SK-N-SH treated with all-trans-retinoic acid at 6 μM for 48 hours (cell line): ENCODE measurements around the gene BAK1.

Experiments used
- BACH2 ChIP-seq: fragments of 250-450 bp; sonication (Bioruptor Pico); IDR thresholded peaks from 2 replicates; pipeline ENCODE4 v1.9.0; 2021; ENCODE audit warnings: mild to moderate bottlenecking, borderline replicate concordance
- ISL1 ChIP-seq: fragments of 250-450 bp; sonication (Bioruptor Pico); IDR thresholded peaks from 2 replicates; pipeline ENCODE4 v2.1.2; 2022; ENCODE audit warnings: mild to moderate bottlenecking, moderate library complexity
- SNAI2 ChIP-seq: fragments of 250-450 bp; sonication (Bioruptor Pico); IDR thresholded peaks from 2 replicates; pipeline ENCODE4 v1.5.0; 2020; ENCODE audit warnings: mild to moderate bottlenecking, moderate library complexity
- ZFP3 ChIP-seq: fragments of 250-450 bp; sonication (Bioruptor Pico); IDR thresholded peaks from 2 replicates; pipeline ENCODE4 v1.5.0; 2020; ENCODE audit warnings: mild to moderate bottlenecking, moderate library complexity
- ZFP30 ChIP-seq: fragments of 450-650 bp; formaldehyde crosslinking; IDR thresholded peaks from 2 replicates; pipeline ENCODE4 v1.5.0; 2022; ENCODE audit warnings: mild to moderate bottlenecking, moderate library complexity
- TF ChIP-seq, protein P1 (sequence below): fragments of 250-450 bp; sonication (Bioruptor Pico); IDR thresholded peaks from 2 replicates; pipeline ENCODE4 v1.8.0; 2020; ENCODE audit warnings: mild to moderate bottlenecking, moderate library complexity, borderline replicate concordance
- TF ChIP-seq, protein P2 (sequence below): fragments of 250-450 bp; sonication (Bioruptor Pico); IDR thresholded peaks from 2 replicates; pipeline ENCODE4 v1.5.0; 2020; ENCODE audit warnings: mild to moderate bottlenecking, moderate library complexity
- TF ChIP-seq, protein P3 (sequence below): fragments of 250-450 bp; sonication (Bioruptor Pico); IDR thresholded peaks from 2 replicates; pipeline ENCODE4 v1.5.1; 2020; ENCODE audit warnings: low read depth, mild to moderate bottlenecking, moderate library complexity

- TF ChIP-seq, protein P1, sequence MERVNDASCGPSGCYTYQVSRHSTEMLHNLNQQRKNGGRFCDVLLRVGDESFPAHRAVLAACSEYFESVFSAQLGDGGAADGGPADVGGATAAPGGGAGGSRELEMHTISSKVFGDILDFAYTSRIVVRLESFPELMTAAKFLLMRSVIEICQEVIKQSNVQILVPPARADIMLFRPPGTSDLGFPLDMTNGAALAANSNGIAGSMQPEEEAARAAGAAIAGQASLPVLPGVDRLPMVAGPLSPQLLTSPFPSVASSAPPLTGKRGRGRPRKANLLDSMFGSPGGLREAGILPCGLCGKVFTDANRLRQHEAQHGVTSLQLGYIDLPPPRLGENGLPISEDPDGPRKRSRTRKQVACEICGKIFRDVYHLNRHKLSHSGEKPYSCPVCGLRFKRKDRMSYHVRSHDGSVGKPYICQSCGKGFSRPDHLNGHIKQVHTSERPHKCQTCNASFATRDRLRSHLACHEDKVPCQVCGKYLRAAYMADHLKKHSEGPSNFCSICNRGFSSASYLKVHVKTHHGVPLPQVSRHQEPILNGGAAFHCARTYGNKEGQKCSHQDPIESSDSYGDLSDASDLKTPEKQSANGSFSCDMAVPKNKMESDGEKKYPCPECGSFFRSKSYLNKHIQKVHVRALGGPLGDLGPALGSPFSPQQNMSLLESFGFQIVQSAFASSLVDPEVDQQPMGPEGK (CRISPR knock-in tag), result no peak
- TF ChIP-seq ISL1 (CRISPR knock-in tag) (no peak), SNAI2 (CRISPR knock-in tag) (no peak), BACH2 (no peak), ZFP3 (CRISPR knock-in tag) (no peak), ZFP30 (CRISPR knock-in tag) (no peak)
- TF ChIP-seq, protein P2, sequence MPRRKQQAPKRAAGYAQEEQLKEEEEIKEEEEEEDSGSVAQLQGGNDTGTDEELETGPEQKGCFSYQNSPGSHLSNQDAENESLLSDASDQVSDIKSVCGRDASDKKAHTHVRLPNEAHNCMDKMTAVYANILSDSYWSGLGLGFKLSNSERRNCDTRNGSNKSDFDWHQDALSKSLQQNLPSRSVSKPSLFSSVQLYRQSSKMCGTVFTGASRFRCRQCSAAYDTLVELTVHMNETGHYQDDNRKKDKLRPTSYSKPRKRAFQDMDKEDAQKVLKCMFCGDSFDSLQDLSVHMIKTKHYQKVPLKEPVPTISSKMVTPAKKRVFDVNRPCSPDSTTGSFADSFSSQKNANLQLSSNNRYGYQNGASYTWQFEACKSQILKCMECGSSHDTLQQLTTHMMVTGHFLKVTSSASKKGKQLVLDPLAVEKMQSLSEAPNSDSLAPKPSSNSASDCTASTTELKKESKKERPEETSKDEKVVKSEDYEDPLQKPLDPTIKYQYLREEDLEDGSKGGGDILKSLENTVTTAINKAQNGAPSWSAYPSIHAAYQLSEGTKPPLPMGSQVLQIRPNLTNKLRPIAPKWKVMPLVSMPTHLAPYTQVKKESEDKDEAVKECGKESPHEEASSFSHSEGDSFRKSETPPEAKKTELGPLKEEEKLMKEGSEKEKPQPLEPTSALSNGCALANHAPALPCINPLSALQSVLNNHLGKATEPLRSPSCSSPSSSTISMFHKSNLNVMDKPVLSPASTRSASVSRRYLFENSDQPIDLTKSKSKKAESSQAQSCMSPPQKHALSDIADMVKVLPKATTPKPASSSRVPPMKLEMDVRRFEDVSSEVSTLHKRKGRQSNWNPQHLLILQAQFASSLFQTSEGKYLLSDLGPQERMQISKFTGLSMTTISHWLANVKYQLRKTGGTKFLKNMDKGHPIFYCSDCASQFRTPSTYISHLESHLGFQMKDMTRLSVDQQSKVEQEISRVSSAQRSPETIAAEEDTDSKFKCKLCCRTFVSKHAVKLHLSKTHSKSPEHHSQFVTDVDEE (CRISPR knock-in tag), result no peak
- TF ChIP-seq, protein P3, sequence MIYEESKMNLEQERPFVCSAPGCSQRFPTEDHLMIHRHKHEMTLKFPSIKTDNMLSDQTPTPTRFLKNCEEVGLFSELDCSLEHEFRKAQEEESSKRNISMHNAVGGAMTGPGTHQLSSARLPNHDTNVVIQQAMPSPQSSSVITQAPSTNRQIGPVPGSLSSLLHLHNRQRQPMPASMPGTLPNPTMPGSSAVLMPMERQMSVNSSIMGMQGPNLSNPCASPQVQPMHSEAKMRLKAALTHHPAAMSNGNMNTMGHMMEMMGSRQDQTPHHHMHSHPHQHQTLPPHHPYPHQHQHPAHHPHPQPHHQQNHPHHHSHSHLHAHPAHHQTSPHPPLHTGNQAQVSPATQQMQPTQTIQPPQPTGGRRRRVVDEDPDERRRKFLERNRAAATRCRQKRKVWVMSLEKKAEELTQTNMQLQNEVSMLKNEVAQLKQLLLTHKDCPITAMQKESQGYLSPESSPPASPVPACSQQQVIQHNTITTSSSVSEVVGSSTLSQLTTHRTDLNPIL (CRISPR knock-in tag), result no peak
Observed at GRCh38 chr6:33628401-33628964, 48.4 kb upstream of the BAK1 start.
